Lower leg skin (tissue), 3 donors: ENCODE results near the gene CLASP1.

Experiments
- POLR2A ChIP-seq, 2 donors: fragments of 450-650 bp; IDR thresholded peaks; one replicate each; pipeline ENCODE4 v1.6.1; 2016 to 2017; ENCODE audit warnings: antibody characterized with exemption in 2 of 2, mild to moderate bottlenecking in 1 of 2, moderate library complexity in 1 of 2
- TF ChIP-seq, protein P1 (sequence below), 3 donors: fragments of 450-650 bp; IDR thresholded peaks; one replicate each; pipeline ENCODE4 v1.5.1; 2016; ENCODE audit warnings: antibody characterized with exemption in 3 of 3, mild to moderate bottlenecking in 3 of 3, moderate library complexity in 2 of 3

- TF ChIP-seq, protein P1, sequence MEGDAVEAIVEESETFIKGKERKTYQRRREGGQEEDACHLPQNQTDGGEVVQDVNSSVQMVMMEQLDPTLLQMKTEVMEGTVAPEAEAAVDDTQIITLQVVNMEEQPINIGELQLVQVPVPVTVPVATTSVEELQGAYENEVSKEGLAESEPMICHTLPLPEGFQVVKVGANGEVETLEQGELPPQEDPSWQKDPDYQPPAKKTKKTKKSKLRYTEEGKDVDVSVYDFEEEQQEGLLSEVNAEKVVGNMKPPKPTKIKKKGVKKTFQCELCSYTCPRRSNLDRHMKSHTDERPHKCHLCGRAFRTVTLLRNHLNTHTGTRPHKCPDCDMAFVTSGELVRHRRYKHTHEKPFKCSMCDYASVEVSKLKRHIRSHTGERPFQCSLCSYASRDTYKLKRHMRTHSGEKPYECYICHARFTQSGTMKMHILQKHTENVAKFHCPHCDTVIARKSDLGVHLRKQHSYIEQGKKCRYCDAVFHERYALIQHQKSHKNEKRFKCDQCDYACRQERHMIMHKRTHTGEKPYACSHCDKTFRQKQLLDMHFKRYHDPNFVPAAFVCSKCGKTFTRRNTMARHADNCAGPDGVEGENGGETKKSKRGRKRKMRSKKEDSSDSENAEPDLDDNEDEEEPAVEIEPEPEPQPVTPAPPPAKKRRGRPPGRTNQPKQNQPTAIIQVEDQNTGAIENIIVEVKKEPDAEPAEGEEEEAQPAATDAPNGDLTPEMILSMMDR (IDR thresholded peaks at IDR 0.05) = no peak
- no peak for TF ChIP-seq POLR2A (IDR thresholded peaks at IDR 0.05)
Measured at GRCh38 chr2:121536347-121536746, 112.9 kb downstream of the CLASP1 start.
